NCI-H526 (cell line): ENCODE results near the gene SMYD1.
"Not testable (repeated sequence)": the region's sequence is repeated elsewhere in the genome, so short reads cannot be mapped to it uniquely, and the experiment has no call there.

Experiments
- DNase-seq, 2 experiments: peaks; one replicate each; lab custom pipeline; 2025; lab: John Stamatoyannopoulos, UW

SMYD1 gene

DNA sequence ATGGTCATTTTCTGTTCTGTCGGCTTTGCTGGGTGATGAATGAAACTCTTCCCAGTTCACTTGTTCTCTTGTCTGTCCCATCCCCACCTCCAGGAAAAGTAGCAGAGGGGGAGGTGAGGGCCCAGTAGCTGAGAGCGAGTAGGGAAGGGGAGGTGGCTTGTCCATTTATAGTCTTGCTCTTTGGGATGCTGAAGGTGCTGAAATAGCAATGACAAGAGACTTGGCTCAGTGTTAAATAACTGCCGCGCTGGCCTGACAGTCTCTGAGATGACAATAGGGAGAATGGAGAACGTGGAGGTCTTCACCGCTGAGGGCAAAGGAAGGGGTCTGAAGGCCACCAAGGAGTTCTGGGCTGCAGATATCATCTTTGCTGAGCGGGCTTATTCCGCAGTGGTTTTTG is at the start of gene SMYD1:
SMYD1 (plus strand) TSS at position 228 of the 400 bp plus-strand sequence; CDS start at position 268, 40 bp downstream.
- no peak for DNase-seq

- DNase-seq: not testable (repeated sequence)
These were observed 49.4 kb upstream of the SMYD1 start for GRCh38 chr2:88018077-88018805.

DNA sequence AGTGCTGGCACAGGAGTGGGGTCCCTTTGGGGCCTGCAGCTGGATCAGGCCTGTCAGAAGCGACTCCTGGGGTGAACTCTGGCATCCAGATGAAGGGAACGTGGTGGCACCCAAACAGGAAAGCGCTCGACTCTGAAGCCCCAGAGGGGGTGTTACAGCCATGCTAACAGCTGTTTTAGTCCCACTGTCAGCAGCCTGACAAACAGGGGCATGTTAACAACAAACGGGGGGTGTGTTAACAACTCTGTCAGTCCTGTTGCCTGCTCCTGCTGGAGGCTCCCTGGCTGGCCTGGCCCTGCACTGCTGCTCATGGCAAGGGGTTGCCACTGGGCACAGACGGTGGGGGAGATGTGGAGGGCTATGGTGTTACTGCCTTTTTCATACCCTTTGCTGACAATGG is 48.7 kb upstream of the SMYD1 start:
- no peak for DNase-seq

- DNase-seq: no peak
These were observed 47.6 kb upstream of the SMYD1 start for GRCh38 chr2:88019985-88020384.

DNA sequence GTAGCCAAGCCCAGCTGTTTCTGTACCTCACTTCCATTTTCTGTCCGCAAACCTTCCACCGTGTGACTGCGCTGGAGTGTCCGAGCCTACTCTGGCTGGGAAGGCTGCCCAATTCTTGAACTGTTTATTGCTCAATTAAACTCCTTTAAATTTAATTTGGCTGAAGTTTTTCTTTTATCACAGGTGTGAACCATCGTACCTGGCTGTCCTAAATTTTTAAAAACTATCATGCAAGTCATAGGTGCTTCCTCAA is 45.0 kb upstream of the SMYD1 start:
- no peak for DNase-seq

GRCh38 chr2:88024509-88024908 is 43.1 kb upstream of the SMYD1 start:
- DNase-seq: peak; percentile 96 to 97

DNA sequence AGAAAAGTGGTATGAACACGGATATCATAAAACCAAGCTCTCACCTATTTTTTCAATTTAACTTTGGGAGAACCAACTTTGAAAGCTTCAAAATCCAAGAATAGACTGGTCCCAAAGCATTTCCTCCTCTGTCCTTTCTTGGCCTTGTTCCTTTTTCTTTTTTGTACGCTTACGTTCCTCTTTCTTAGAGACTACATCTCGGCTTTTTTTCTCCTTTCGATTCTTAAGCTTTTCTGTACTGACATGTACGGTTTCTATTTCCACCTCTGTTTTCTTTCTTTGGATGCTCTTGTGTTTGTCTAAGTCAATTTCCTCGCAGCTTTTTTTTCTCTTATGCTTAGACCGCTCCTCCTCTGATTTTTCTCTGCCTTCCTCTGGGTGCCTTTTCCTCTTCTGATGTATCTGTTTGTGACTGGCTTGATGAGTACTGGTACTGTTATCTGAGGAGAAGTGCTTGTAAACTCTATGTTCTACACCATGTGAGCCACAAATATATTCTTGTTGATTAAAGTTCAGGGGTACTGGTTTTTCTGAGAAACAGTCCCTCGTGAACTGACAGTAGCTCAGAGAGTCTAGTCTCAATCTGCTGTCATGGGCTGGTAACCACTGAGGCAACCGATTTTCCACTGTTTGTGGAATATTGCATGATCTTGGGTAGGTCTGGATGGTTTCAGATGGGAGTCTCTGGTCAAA is 39.8 kb upstream of the SMYD1 start:
- DNase-seq: no peak

DNA sequence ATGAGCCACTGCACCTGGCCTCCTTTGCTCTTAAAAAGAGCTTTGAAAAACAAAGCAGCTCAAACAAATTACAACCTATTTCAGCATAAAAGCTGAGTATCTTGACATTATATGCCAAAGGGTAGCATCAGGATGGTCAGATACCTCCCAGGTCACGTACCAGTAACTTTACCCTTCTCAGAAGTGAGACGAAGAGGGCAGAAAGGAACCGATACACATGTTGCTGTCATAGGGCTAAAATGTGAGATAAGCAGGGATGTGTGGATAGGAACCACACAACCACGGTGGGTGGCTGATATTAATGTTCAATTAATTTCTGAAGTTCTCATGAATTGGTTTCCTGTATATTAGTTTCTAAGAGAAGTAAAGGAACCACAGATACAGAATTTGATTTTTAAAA is 38.7 kb upstream of the SMYD1 start:
- DNase-seq: no peak

DNA sequence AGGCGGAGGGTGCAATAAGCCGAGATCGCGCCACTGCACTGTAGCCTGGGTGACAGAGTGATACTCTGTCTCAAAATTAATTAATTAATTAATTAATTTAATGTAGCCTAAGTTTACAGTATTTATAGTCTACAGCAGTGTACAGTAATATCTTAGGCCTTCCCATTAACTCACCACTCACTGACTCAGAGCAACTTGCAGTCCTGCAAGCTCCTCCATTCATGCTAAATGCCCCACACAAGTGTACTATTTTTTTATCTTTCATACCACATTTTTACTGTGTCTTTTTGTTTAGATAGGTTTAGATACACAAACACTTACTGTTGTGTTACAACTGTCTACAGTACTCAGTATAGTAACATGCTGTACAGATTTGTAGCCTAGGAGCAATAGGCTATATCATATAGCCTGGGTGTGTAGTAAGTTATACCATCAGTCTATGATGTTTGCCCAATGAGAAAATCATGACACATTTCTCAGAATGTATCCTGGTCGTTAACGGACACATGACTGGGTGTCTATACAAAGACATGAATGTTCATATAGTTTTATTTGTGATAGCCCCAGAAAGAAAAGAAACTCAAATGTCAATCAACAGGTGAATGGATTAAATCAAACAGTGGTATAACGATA is 35.4 kb upstream of the SMYD1 start:
- DNase-seq: no peak

DNA sequence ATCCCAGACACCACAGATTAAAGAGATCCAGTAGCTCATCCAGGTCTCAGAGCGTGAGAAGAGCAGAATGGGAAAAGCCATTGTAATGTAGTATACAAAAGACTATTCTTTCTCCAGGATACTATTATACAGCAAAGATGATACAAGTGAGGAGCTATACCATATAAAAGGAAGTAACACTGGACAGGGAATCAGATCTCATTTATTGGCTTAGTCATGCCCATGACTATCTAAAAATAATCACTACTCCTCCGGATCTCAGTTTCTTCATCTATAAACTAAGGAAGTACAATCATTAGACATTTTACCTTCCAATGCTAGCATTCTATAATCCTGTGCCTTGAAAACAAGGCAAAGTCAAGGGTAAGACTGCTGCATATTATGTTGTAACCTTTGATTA is 31.4 kb upstream of the SMYD1 start:
- no peak for DNase-seq

DNA sequence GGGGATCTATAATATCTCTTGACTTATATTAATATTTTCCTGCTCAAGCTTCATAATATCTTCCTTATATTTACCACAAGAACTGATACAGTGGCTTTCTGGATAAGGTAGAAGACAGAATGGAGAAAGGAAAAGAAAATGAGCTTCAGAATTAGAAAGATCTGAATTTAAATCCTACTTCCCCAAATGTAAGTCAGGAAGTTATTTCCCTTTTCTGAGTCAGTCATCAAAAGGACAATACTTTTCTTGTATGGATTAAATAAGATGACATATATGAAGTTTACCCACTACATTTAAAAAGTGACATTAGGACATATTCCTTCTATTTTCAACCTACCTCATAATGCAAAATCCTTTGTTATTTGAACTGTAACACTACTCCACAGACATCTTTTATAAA is 31.0 kb upstream of the SMYD1 start:
- no peak for DNase-seq

DNA sequence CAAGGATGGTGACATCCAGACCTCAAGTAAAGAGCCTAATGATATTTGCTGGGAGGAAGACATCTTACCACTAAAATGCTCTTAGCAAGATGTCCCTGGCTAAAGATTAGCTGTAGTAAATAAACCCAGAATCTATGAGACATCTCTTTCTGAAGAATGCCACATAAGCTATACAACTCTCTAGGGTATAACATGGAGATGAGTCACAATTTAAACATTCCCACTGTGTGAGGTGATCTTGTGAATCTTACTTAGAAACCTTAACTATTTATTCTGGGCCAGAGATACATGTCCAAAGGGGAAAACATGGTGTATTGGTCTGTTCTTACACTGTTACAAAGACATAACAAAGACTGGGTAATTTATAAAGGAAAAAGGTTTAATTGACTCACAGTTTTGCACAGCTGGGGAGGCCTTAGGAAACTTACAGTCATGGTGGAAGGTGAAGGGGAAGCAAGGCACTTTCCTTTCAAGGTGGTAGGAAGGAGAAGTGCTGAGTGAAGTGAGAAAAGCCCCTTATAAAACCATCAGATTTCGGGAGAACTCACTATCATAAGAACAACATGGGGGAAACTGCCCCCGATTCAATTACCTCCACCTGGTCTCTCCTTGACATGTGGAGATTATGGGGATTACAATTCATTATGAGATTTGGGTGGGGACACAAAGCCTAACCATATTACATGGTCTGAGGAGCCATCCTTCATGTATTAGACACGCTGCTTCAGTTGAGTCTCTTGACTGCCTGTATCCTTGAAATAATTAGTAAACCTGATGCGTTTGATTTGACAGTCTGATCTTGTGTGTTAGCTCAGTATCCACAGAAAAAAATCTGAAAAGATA is 29.1 kb upstream of the SMYD1 start:
- DNase-seq: no peak

- no peak for DNase-seq
These were observed 25.1 kb upstream of the SMYD1 start for GRCh38 chr2:88042476-88042875.

- not testable (repeated sequence) for DNase-seq
These were observed 22.1 kb upstream of the SMYD1 start for GRCh38 chr2:88045561-88045960.

DNA sequence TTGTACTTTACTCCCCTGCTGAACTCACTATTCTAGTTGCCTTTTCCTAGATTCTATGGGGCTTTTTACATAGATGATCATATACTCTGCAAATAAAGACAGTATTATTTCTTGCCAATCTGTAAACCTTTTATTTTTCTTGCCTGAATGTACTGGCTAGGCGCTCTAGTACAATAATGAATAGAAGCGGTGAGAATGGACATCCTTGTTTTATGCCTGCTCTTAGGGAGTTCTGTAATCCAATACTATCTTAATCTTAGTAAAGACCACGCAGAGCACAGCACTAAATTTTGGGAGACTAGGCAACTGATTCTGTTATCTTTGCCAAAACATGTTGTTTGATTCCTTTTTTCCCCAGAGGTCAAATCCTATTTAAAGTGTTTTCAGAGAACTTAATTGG is 19.1 kb upstream of the SMYD1 start:
- DNase-seq: no peak

DNA sequence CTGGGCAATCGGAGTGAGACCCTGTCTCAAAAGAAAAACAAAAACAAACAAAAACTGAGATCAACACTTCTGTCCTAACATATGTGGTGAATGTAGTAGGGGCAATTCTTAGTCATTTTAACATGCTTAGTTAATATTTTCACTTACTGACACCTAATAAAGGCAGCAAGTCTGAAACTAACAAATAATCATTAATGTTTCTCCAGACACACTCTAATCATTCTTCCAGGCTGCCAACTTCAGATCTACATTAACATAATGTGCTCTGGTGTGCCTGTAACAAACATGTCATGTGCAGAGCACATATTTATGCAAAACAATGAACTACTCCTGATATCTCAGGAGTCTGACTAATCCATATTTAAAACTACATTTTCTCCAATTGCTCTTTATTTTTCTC is 18.0 kb upstream of the SMYD1 start:
- DNase-seq: peak in 1 of 2 experiments; percentile 43

- DNase-seq: no peak
These were observed 15.8 kb upstream of the SMYD1 start for GRCh38 chr2:88051792-88052191.

DNA sequence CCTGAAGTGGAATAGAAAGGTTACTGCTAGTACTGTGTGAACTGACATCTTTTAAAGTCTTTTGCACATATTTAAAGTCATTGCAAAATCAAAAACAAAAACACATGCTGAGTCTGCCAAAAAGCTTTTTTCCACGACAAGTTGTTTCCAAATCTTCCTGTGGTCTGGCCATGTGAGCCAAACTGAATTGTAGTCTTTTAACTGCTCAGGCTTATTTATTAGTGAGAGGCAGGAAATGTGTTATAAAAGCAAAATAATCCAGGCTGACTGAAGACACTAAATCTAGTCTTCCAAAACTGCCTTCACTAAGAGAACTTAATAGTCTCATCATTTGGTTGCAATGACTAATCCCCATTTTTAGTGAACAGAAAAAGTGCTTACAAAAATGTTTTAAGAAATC is 14.3 kb upstream of the SMYD1 start:
- DNase-seq: no peak

- no peak for DNase-seq
These were observed 13.5 kb upstream of the SMYD1 start for GRCh38 chr2:88053934-88054781.

DNA sequence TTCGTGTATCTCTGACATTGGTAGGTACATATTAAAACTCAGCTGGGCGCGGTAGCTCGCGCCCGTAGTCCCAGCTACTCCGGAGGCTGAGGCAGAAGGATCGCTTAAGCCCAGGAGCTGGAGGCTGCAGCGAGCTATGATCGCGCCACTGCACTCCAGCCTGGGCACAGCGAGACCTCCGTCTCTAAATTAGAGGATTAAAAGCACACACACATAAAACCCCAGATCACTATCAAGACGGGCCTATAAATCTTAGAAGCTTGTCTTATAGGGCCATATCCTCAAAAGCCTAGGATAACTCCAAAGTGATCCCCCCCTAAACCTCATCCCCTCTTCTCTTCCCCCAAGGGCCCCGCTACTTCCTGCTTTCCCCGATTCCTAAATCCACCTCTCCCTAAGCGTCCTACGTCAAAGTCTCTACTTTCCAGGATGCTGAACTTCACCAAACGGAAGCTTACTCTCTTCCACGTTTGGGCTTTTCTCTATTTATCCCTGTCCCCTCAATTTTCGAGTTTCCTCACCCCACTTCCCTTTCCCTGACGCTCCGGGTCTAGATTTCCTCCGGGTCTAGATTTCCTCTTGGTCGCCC is 12.7 kb upstream of the SMYD1 start:
- no peak for DNase-seq
